NB4 (cell line): ENCODE measurements around the gene SLC49A4.

Experiments
- POLR2A ChIP-seq: IDR thresholded peaks from 2 replicates; pipeline ENCODE4 v1.6.1; 2011; ENCODE audit warnings: mild to moderate bottlenecking; ENCODE audit not compliant: insufficient read length; ENCODE audit errors: extremely low read depth
- TF ChIP-seq, protein P1 (sequence below): IDR thresholded peaks from one replicate; pipeline ENCODE4 v1.5.1; 2012; ENCODE audit warnings: low read depth, low read length

DNA sequence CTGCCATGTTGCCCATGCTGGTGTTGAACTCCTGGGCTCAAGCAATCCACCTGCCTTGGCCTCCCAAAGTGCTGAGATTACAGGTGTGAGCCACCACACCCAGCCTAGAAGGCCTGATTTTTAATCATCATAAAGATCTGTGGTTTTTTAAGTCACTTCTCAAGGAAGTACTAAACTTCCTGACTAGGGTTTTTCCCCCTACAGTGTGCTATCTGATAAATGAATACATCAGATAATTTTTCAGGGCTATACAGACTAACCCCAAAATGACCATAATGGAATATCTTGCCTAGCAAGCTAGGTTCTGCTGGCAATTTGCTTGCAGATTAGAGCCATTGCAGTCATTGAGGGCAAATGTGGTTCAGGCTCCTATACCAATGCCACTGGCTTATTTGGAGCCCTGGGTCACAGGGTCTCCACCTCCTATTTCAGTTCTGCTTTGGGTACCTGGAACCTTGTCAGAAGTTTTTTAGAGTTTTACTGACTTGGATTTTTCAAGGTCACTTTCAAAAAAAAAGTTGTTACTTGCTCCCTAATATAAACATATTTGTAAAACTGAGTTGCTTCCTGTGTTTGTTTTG is 80.8 kb downstream of the SLC49A4 start:
- TF ChIP-seq, protein P1, sequence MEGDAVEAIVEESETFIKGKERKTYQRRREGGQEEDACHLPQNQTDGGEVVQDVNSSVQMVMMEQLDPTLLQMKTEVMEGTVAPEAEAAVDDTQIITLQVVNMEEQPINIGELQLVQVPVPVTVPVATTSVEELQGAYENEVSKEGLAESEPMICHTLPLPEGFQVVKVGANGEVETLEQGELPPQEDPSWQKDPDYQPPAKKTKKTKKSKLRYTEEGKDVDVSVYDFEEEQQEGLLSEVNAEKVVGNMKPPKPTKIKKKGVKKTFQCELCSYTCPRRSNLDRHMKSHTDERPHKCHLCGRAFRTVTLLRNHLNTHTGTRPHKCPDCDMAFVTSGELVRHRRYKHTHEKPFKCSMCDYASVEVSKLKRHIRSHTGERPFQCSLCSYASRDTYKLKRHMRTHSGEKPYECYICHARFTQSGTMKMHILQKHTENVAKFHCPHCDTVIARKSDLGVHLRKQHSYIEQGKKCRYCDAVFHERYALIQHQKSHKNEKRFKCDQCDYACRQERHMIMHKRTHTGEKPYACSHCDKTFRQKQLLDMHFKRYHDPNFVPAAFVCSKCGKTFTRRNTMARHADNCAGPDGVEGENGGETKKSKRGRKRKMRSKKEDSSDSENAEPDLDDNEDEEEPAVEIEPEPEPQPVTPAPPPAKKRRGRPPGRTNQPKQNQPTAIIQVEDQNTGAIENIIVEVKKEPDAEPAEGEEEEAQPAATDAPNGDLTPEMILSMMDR = no peak
- no peak for TF ChIP-seq POLR2A
